ENCODE data around the gene DSC2.

- TF ChIP-seq CREB5 (CRISPR knock-in tag; IDR thresholded peaks at IDR 0.05; ENCODE audit: low read depth), result no peak
- TF ChIP-seq SNAI2 (CRISPR knock-in tag; IDR thresholded peaks at IDR 0.05), result no peak
- TF ChIP-seq RARB (CRISPR knock-in tag; IDR thresholded peaks at IDR 0.05), result no peak
- TF ChIP-seq ZC3H10 (CRISPR knock-in tag; IDR thresholded peaks at IDR 0.05), result no peak
- no peak for TF ChIP-seq TSHZ2 (CRISPR knock-in tag; IDR thresholded peaks at IDR 0.05)
- TF ChIP-seq ARNTL (CRISPR knock-in tag; IDR thresholded peaks at IDR 0.05; ENCODE audit: borderline replicate concordance, low read depth), result no peak
- no peak for TF ChIP-seq ZFP30 (CRISPR knock-in tag; IDR thresholded peaks at IDR 0.05)
- no peak for TF ChIP-seq ZFP3 (CRISPR knock-in tag; IDR thresholded peaks at IDR 0.05)
- TF ChIP-seq ESRRG (CRISPR knock-in tag; IDR thresholded peaks at IDR 0.05), result no peak
- TF ChIP-seq ZNF565 (CRISPR knock-in tag; conservative IDR thresholded peaks at IDR 0.05; ENCODE audit: low read depth), result no peak
These were observed 55.3 kb downstream of the DSC2 start for GRCh38 chr18:31046916-31047315.

Measured in SK-N-SH treated with all-trans-retinoic acid at 6 μM for 48 hours (cell line).